K562 (cell line): ENCODE results near the gene MTCL3.
A peak's percentile ranks its signal among the peaks of the same experiment; 100 is the strongest.

Experiments
- ATAC-seq: fragments of 200-7000 bp; cut with Tn5 transposase; 3 replicates; pipeline ENCODE4 v1.9.1; 2020; ENCODE audit warnings: moderate library complexity
- BruUV-seq: library from RNA; stranded (reverse); fragments of 400-500 nt; replicated peaks from 2 replicates; lab custom pipeline; 2021; lab: Mats Ljungman, UMichigan
- CTCF ChIA-PET: fragments of 300-600 bp; formaldehyde crosslinking; extraction: SDS; loops from one replicate; lab custom pipeline; 2021; ENCODE audit warnings: low intra/inter-chr PET ratio; lab: Yijun Ruan, JAX
- POLR2A ChIA-PET: fragments of 300-600, 350-650 bp; sonication (Branson Sonifier 250); formaldehyde crosslinking; extraction: SDS; loops from one replicate; lab custom pipeline; 2021; ENCODE audit warnings: antibody characterized with exemption, inconsistent platforms; lab: Yijun Ruan, JAX
- DNase-seq, 4 experiments: peaks; one replicate each; pipeline versions ENCODE4 v3.0.0 to v3.0.0-alpha.2; 2011 to 2018; ENCODE audit warnings: low spot score in 3 of 4, mixed read lengths in 3 of 4; ENCODE audit errors: extremely low read depth in 1 of 4
- FAIRE-seq: peaks from 2 replicates; lab custom pipeline; 2011; peaks lifted over from hg19 to GRCh38; lab: Jason Lieb, UNC
- H2AFZ ChIP-seq: 2 replicates; pipeline ENCODE4 v1.6.0; 2011; ENCODE audit warnings: low read depth, low read length, control low read depth, inconsistent platforms
- H3K27ac ChIP-seq: fragments of 200-600 bp; 3 replicates; pipeline ENCODE4 v1.8.0; 2011; ENCODE audit warnings: low read depth, mild to moderate bottlenecking, control low read depth, inconsistent platforms, low read length, moderate library complexity, mixed read lengths; ENCODE audit errors: extremely low read depth
- H3K27me3 ChIP-seq, 2 experiments: fragments of 300-600 bp in 1 of 2; 2 replicates in 1 of 2; 3 replicates in 1 of 2; pipeline versions ENCODE4 v1.6.0 to v1.8.0; 2011; ENCODE audit warnings: inconsistent platforms in 2 of 2, low read length in 2 of 2, mild to moderate bottlenecking in 1 of 2, mixed read lengths in 1 of 2, moderate library complexity in 1 of 2; ENCODE audit not compliant: control insufficient read depth in 2 of 2, insufficient read depth in 2 of 2
- H3K36me3 ChIP-seq: fragments of 300-600 bp; 3 replicates; pipeline ENCODE4 v1.8.0; 2011; ENCODE audit warnings: mild to moderate bottlenecking, low read length, inconsistent platforms; ENCODE audit not compliant: control insufficient read depth, insufficient read depth
- H3K4me1 ChIP-seq, 2 experiments: fragments of 200-600 bp in 1 of 2; replicated peaks in 1 of 2; 2 replicates in 1 of 2; 3 replicates in 1 of 2; pipeline versions ENCODE4 v1.5.1 to v1.8.0; 2011; ENCODE audit warnings: inconsistent platforms in 2 of 2, low read length in 2 of 2, mild to moderate bottlenecking in 1 of 2, mixed read lengths in 1 of 2, moderate library complexity in 1 of 2; ENCODE audit not compliant: control insufficient read depth in 2 of 2, insufficient read depth in 2 of 2
- H3K4me2 ChIP-seq: 2 replicates; pipeline ENCODE4 v1.6.1; 2011; ENCODE audit warnings: low read length, control low read depth, inconsistent platforms, mixed read lengths; ENCODE audit not compliant: insufficient read depth
- H3K4me3 ChIP-seq: fragments of 200-600 bp; sonication (generic), shearing (Covaris generic); 2 replicates; pipeline ENCODE4 v1.5.1; 2016; ENCODE audit warnings: control low read depth, inconsistent platforms
- H3K79me2 ChIP-seq: fragments of 200-600 bp; 3 replicates; pipeline ENCODE4 v1.8.0; 2011; ENCODE audit warnings: low read length, inconsistent platforms; ENCODE audit not compliant: control insufficient read depth, insufficient read depth
- H3K9ac ChIP-seq, 2 experiments: 2 replicates each; pipeline versions ENCODE4 v1.6.0 to v1.6.1; 2011; ENCODE audit warnings: low read depth in 2 of 2, low read length in 2 of 2, control low read depth in 1 of 2, inconsistent platforms in 1 of 2, mild to moderate bottlenecking in 1 of 2, mixed read lengths in 1 of 2; ENCODE audit not compliant: insufficient read depth in 1 of 2
- H3K9me1 ChIP-seq: one replicate; pipeline ENCODE4 v1.6.0; 2011; ENCODE audit warnings: inconsistent platforms, mild to moderate bottlenecking, low read length, moderate library complexity; ENCODE audit not compliant: control insufficient read depth, insufficient read depth
- H3K9me3 ChIP-seq: replicated peaks from 2 replicates; pipeline ENCODE4 v1.5.1; 2011; ENCODE audit warnings: low read depth, low read length, inconsistent platforms; ENCODE audit not compliant: control insufficient read depth, insufficient read depth
- H4K20me1 ChIP-seq: replicated peaks from 2 replicates; pipeline ENCODE4 v1.6.1; 2011; ENCODE audit warnings: low read length, inconsistent platforms, mixed read lengths; ENCODE audit not compliant: control insufficient read depth, insufficient read depth
- RAD21 ChIP-seq, 2 experiments: fragments of 250-450 bp in 1 of 2; fragments of 450-650 bp in 1 of 2; sonication (Bioruptor Pico) in 1 of 2; formaldehyde crosslinking in 1 of 2; IDR thresholded peaks in 1 of 2; conservative IDR thresholded peaks in 1 of 2; 2 replicates each; pipeline versions ENCODE4 v1.4.0 to v1.8.0; 2020 to 2022; ENCODE audit warnings: mild to moderate bottlenecking in 2 of 2, moderate library complexity in 1 of 2
- SAP30 ChIP-seq: fragments of 200-600 bp; sonication (generic); IDR thresholded peaks from 2 replicates; pipeline ENCODE4 v1.6.1; 2012; ENCODE audit warnings: borderline replicate concordance, low read depth, mild to moderate bottlenecking, moderate library complexity, low read length, control low read depth, inconsistent platforms; ENCODE audit not compliant: insufficient read depth, poor library complexity, severe bottlenecking
- WGBS: fragments of 100-300 bp; shearing (Covaris generic); methylation state at CpG from one replicate; pipeline ENCODE4 v1.1.6; 2016; ENCODE audit warnings: low coverage, mixed read lengths; ENCODE audit not compliant: insufficient coverage; ENCODE audit errors: missing lambda C conversion rate; 5-methylcytosine and 5-hydroxymethylcytosine counted together
- in situ Hi-C: fragments of 300-500 bp; cut with MboI; formaldehyde crosslinking; loops from 4 replicates; pipeline ENCODE4 v1.15.0; 2018; ENCODE audit warnings: inconsistent platforms, mixed read lengths
- intact Hi-C: fragments of 100-400 bp; cut with micrococcal nuclease; formaldehyde crosslinking; loops from 2 replicates; pipeline ENCODE4 v1.14.2; 2022
- TF ChIP-seq, protein P1 (sequence below): fragments of 250-450 bp; sonication (Bioruptor Pico); IDR thresholded peaks from 2 replicates; pipeline ENCODE4 v1.9.0; 2021; ENCODE audit warnings: mild to moderate bottlenecking, inconsistent platforms

MTCL3 gene

GRCh38 chr6:127554435-127555006 lies 35.4 kb upstream of the MTCL3 start:
- no peak for DNase-seq
- WGBS: 0% methylated on average over 1 of the region's 2 CpGs
- no peak overlapping the region for H2AFZ ChIP-seq

More at GRCh38 chr6:127554435-127555006, 35.4 kb upstream of the MTCL3 start:
- ChIA-PET POLR2A (no interaction called here), CTCF (no interaction called here)
- Histone ChIP-seq H3K4me2 (no peak overlapping the region), H3K9ac (no peak overlapping the region), H3K4me1 (no peaks in the 10 kb centered on the region), H3K27ac (no peak overlapping the region), H3K9me3 (no peaks in the 10 kb centered on the region), H3K79me2 (no peaks in the 10 kb centered on the region), H3K27me3 (no peaks in the 10 kb centered on the region), H3K4me3 (no peak overlapping the region), H3K36me3 (no peaks in the 10 kb centered on the region), H4K20me1 (no peaks in the 10 kb centered on the region), H3K9me1 (no peaks in the 10 kb centered on the region)
- intact Hi-C loops: no loop called here
- no TSS peak for BruUV-seq
- no peak for TF ChIP-seq SAP30
- TF ChIP-seq, protein P1, sequence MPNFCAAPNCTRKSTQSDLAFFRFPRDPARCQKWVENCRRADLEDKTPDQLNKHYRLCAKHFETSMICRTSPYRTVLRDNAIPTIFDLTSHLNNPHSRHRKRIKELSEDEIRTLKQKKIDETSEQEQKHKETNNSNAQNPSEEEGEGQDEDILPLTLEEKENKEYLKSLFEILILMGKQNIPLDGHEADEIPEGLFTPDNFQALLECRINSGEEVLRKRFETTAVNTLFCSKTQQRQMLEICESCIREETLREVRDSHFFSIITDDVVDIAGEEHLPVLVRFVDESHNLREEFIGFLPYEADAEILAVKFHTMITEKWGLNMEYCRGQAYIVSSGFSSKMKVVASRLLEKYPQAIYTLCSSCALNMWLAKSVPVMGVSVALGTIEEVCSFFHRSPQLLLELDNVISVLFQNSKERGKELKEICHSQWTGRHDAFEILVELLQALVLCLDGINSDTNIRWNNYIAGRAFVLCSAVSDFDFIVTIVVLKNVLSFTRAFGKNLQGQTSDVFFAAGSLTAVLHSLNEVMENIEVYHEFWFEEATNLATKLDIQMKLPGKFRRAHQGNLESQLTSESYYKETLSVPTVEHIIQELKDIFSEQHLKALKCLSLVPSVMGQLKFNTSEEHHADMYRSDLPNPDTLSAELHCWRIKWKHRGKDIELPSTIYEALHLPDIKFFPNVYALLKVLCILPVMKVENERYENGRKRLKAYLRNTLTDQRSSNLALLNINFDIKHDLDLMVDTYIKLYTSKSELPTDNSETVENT: no peak
- peak in 1 of 2 experiments; percentile 24; a peak in 1 of 4 replicates for TF ChIP-seq RAD21 (CRISPR knock-in tag; conservative IDR thresholded peaks at IDR 0.05 in 1 of 2, IDR thresholded peaks at IDR 0.05 in 1 of 2)
- ATAC-seq: no peak
- no peak for FAIRE-seq
- in situ Hi-C loops: no loop called here
